Astrocyte (in vitro differentiated cells and primary cell): ENCODE measurements around the gene LRRC26. TPM values are rescaled to one million over a fixed set of nuclear protein-coding genes. Genes with fewer than 3 reads are reported as not detected.
"Not testable (repeated sequence)": the region's sequence is repeated elsewhere in the genome, so short reads cannot be mapped to it uniquely, and the experiment has no call there.

Experiments used
- DNase-seq: peaks from one replicate; pipeline ENCODE4 v3.0.0-alpha.2; 2010; ENCODE audit warnings: low read depth
- FAIRE-seq: peaks from 2 replicates; lab custom pipeline; 2011; peaks lifted over from hg19 to GRCh38; lab: Jason Lieb, UNC
- H2AFZ ChIP-seq: 2 replicates; pipeline ENCODE4 v1.6.0; 2012; ENCODE audit warnings: low read depth, low read length, inconsistent platforms
- H3K27ac ChIP-seq: 2 replicates; pipeline ENCODE4 v1.5.1; 2011; ENCODE audit warnings: low read depth, low read length, inconsistent platforms
- H3K27me3 ChIP-seq: 2 replicates; pipeline ENCODE4 v1.6.0; 2011; ENCODE audit warnings: low read length, inconsistent platforms; ENCODE audit not compliant: insufficient read depth
- H3K36me3 ChIP-seq: 2 replicates; pipeline ENCODE4 v1.5.1; 2011; ENCODE audit warnings: low read length, inconsistent platforms; ENCODE audit not compliant: insufficient read depth
- H3K4me1 ChIP-seq: 2 replicates; pipeline ENCODE4 v1.5.1; 2011; ENCODE audit warnings: low read length, inconsistent platforms; ENCODE audit not compliant: insufficient read depth
- H3K4me2 ChIP-seq: 2 replicates; pipeline ENCODE4 v1.6.0; 2012; ENCODE audit warnings: low read length, inconsistent platforms
- H3K4me3 ChIP-seq: 2 replicates; pipeline ENCODE4 v1.5.1; 2011; ENCODE audit warnings: low read depth, mild to moderate bottlenecking, low read length, inconsistent platforms; ENCODE audit not compliant: insufficient read depth
- H3K79me2 ChIP-seq: 2 replicates; pipeline ENCODE4 v1.6.0; 2012; ENCODE audit warnings: mild to moderate bottlenecking, low read length, inconsistent platforms; ENCODE audit not compliant: insufficient read depth
- H3K9ac ChIP-seq: 2 replicates; pipeline ENCODE4 v1.6.0; 2012; ENCODE audit warnings: mild to moderate bottlenecking, low read length, inconsistent platforms
- H3K9me3 ChIP-seq: 2 replicates; pipeline ENCODE4 v1.5.1; 2012; ENCODE audit warnings: low read depth, mild to moderate bottlenecking, low read length, inconsistent platforms; ENCODE audit not compliant: insufficient read depth
- H4K20me1 ChIP-seq: 2 replicates; pipeline ENCODE4 v1.6.0; 2012; ENCODE audit warnings: low read length, inconsistent platforms; ENCODE audit not compliant: insufficient read depth
- H3K27ac Mint-ChIP-seq: one replicate; pipeline ENCODE4 v1.8.0; 2021; ENCODE audit warnings: mild to moderate bottlenecking, mixed read lengths; ENCODE audit not compliant: unreplicated experiment
- H3K27me3 Mint-ChIP-seq: one replicate; pipeline ENCODE4 v1.8.0; 2021; ENCODE audit warnings: low read depth, mixed read lengths; ENCODE audit not compliant: unreplicated experiment
- H3K36me3 Mint-ChIP-seq: one replicate; pipeline ENCODE4 v1.8.0; 2021; ENCODE audit warnings: low read depth, mixed read lengths; ENCODE audit not compliant: unreplicated experiment
- H3K4me1 Mint-ChIP-seq: one replicate; pipeline ENCODE4 v1.8.0; 2021; ENCODE audit warnings: low read depth, mixed read lengths; ENCODE audit not compliant: unreplicated experiment
- H3K4me3 Mint-ChIP-seq: one replicate; pipeline ENCODE4 v1.8.0; 2021; ENCODE audit warnings: mild to moderate bottlenecking, moderate library complexity, mixed read lengths; ENCODE audit not compliant: unreplicated experiment
- H3K9me3 Mint-ChIP-seq: one replicate; pipeline ENCODE4 v1.8.0; 2021; ENCODE audit warnings: mild to moderate bottlenecking, mixed read lengths; ENCODE audit not compliant: unreplicated experiment
- EZH2 ChIP-seq: IDR thresholded peaks from 2 replicates; pipeline ENCODE4 v1.6.1; 2012; ENCODE audit warnings: mild to moderate bottlenecking, low read length, inconsistent platforms; ENCODE audit not compliant: insufficient read depth
- microRNA-seq: library from miRNA; unstranded; fragments of <30 nt; microRNA quantifications from one replicate; pipeline ENCODE4 v1.2.0, GENCODE V29; 2020
- total RNA-seq: library from RNA; stranded (reverse); gene quantifications from 2 replicates; pipeline ENCODE4 v1.2.1, GENCODE V29; 2021
- TF ChIP-seq, protein P1 (sequence below): IDR thresholded peaks from 2 replicates; pipeline ENCODE4 v1.5.1; 2011; ENCODE audit warnings: low read depth, mild to moderate bottlenecking, inconsistent platforms, low read length, moderate library complexity; ENCODE audit not compliant: insufficient read depth

LRRC26 gene
- total RNA-seq, 1 donor from 2014 or later, result not detected

- no peaks in the 10 kb centered on the region for H3K9me3 ChIP-seq
- H3K4me2 ChIP-seq, result no peak overlapping the region
- H3K36me3 ChIP-seq, result no peaks in the 10 kb centered on the region
- no peak overlapping the region for H3K4me3 ChIP-seq
- peaks cover 12% of the 10 kb centered on the region for H3K4me1 ChIP-seq
- H3K9me3 Mint-ChIP-seq, result no peaks in the 10 kb centered on the region
- FAIRE-seq, result no peak
- peaks cover 5% of the 10 kb centered on the region for H3K36me3 Mint-ChIP-seq
- DNase-seq, result no peak
- peaks cover 28% of the 10 kb centered on the region for H4K20me1 ChIP-seq
- no peak overlapping the region for H3K4me3 Mint-ChIP-seq
- H3K27me3 ChIP-seq, result no peaks in the 10 kb centered on the region
- H3K79me2 ChIP-seq, result peaks cover 23% of the 10 kb centered on the region
- H3K27ac Mint-ChIP-seq, result no peak overlapping the region
- no peaks in the 10 kb centered on the region for H3K27me3 Mint-ChIP-seq
- no peak for TF ChIP-seq EZH2
- TF ChIP-seq, protein P1, sequence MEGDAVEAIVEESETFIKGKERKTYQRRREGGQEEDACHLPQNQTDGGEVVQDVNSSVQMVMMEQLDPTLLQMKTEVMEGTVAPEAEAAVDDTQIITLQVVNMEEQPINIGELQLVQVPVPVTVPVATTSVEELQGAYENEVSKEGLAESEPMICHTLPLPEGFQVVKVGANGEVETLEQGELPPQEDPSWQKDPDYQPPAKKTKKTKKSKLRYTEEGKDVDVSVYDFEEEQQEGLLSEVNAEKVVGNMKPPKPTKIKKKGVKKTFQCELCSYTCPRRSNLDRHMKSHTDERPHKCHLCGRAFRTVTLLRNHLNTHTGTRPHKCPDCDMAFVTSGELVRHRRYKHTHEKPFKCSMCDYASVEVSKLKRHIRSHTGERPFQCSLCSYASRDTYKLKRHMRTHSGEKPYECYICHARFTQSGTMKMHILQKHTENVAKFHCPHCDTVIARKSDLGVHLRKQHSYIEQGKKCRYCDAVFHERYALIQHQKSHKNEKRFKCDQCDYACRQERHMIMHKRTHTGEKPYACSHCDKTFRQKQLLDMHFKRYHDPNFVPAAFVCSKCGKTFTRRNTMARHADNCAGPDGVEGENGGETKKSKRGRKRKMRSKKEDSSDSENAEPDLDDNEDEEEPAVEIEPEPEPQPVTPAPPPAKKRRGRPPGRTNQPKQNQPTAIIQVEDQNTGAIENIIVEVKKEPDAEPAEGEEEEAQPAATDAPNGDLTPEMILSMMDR, result no peak
- H3K9ac ChIP-seq, result no peak overlapping the region
- H2AFZ ChIP-seq, result no peak overlapping the region
- peaks cover 20% of the 10 kb centered on the region for H3K4me1 Mint-ChIP-seq
- H3K27ac ChIP-seq, result no peak overlapping the region
Measured at GRCh38 chr9:137123468-137123837, 46.4 kb downstream of the LRRC26 start.

- Histone ChIP-seq H3K79me2 (peaks cover 18% of the 10 kb centered on the region), H4K20me1 (peaks cover 23% of the 10 kb centered on the region)
- not testable (repeated sequence) for H3K4me2 ChIP-seq, H3K36me3 Mint-ChIP-seq, H3K27me3 Mint-ChIP-seq, H3K27ac Mint-ChIP-seq, FAIRE-seq, H3K9ac ChIP-seq, H3K4me3 Mint-ChIP-seq, H3K27ac ChIP-seq, DNase-seq, H3K4me3 ChIP-seq, H3K36me3 ChIP-seq, H3K27me3 ChIP-seq, H3K9me3 Mint-ChIP-seq, H3K9me3 ChIP-seq, H3K4me1 ChIP-seq, H2AFZ ChIP-seq
- H3K4me1 Mint-ChIP-seq, result peaks cover 15% of the 10 kb centered on the region
Measured at GRCh38 chr9:137122796-137123467, 46.9 kb downstream of the LRRC26 start.

GRCh38 chr9:137121927-137122795 is 47.7 kb downstream of the LRRC26 start:
- peaks cover 11% of the 10 kb centered on the region for H3K4me1 Mint-ChIP-seq
- H3K4me2 ChIP-seq, H3K27me3 Mint-ChIP-seq, DNase-seq, H3K79me2 ChIP-seq, H3K27ac ChIP-seq, H3K36me3 ChIP-seq, H3K9me3 ChIP-seq, H3K9me3 Mint-ChIP-seq, H3K4me1 ChIP-seq, FAIRE-seq, H3K9ac ChIP-seq, H3K4me3 Mint-ChIP-seq, H2AFZ ChIP-seq, H3K4me3 ChIP-seq, H3K27me3 ChIP-seq, H3K36me3 Mint-ChIP-seq: not testable (repeated sequence)
- peak overlapping the region; percentile 48 for H3K27ac Mint-ChIP-seq
- peaks cover 19% of the 10 kb centered on the region for H4K20me1 ChIP-seq

Small RNAs within 50 kb of the gene (microRNA-seq; reads per million reads assigned to microRNA genes)
- not detected for gene MIR3621

Other genes starting within 250 kb of the LRRC26 start
- 67.7 and 70.4 TPM in 2 replicates for gene FBXW5, start 225.3 kb downstream of the LRRC26 start, total RNA-seq
- 0.77 and 1.6 TPM in 2 replicates for gene C8G, start 224.8 kb downstream of the LRRC26 start, total RNA-seq
- gene LCN12, start 217.8 kb downstream of the LRRC26 start, total RNA-seq, result not detected in 2 replicates
- gene PTGDS, start 192.5 kb downstream of the LRRC26 start, total RNA-seq, result 5.0 and 5.6 TPM in 2 replicates
- 0.22 and 0.45 TPM in 2 replicates for gene LCNL1, start 187.1 kb downstream of the LRRC26 start, total RNA-seq
- 15.3 and 18.8 TPM in 2 replicates for gene PAXX, start 177.6 kb downstream of the LRRC26 start, total RNA-seq
- 0.39 and 0.48 TPM in 2 replicates for gene CLIC3, start 173.5 kb downstream of the LRRC26 start, total RNA-seq
- 16.2 and 20.0 TPM in 2 replicates for gene ABCA2, start 141.8 kb downstream of the LRRC26 start, total RNA-seq
- gene FUT7, start 138.0 kb downstream of the LRRC26 start, total RNA-seq, result not detected in 2 replicates
- 65.9 and 66.8 TPM in 2 replicates for gene NPDC1, start 123.9 kb downstream of the LRRC26 start, total RNA-seq
- gene ENTPD2, start 116.0 kb downstream of the LRRC26 start, total RNA-seq, result 0.14 and 0.55 TPM in 2 replicates
- 0.41 and 0.43 TPM in 2 replicates for gene SAPCD2, start 99.5 kb downstream of the LRRC26 start, total RNA-seq
- 4.0 and 4.7 TPM in 2 replicates for gene UAP1L1, start 92.5 kb downstream of the LRRC26 start, total RNA-seq
- 69.2 and 89.0 TPM in 2 replicates for gene MAN1B1, start 83.1 kb downstream of the LRRC26 start, total RNA-seq
- 53.8 and 68.7 TPM in 2 replicates for gene DPP7, start 55.3 kb downstream of the LRRC26 start, total RNA-seq
- 0.18 TPM in 1 of 2 replicates, not detected in the other for gene GRIN1, start 30.9 kb downstream of the LRRC26 start, total RNA-seq
- not detected in 2 replicates for gene TMEM210, start 2.0 kb upstream of the LRRC26 start, total RNA-seq
- gene ANAPC2, start 18.5 kb upstream of the LRRC26 start, total RNA-seq, result 39.2 and 39.7 TPM in 2 replicates
- 49.1 and 52.7 TPM in 2 replicates for gene SSNA1, start 18.6 kb upstream of the LRRC26 start, total RNA-seq
- 16.0 and 17.2 TPM in 2 replicates for gene TPRN, start 30.7 kb upstream of the LRRC26 start, total RNA-seq
- gene TMEM203, start 35.6 kb upstream of the LRRC26 start, total RNA-seq, result 28.7 and 30.9 TPM in 2 replicates
- 13.7 and 14.5 TPM in 2 replicates for gene NDOR1, start 35.6 kb upstream of the LRRC26 start, total RNA-seq
- gene RNF208, start 52.2 kb upstream of the LRRC26 start, total RNA-seq, result 4.3 and 4.9 TPM in 2 replicates
- gene CYSRT1, start 55.1 kb upstream of the LRRC26 start, total RNA-seq, result 1.2 and 1.3 TPM in 2 replicates
- gene RNF224, start 57.5 kb upstream of the LRRC26 start, total RNA-seq, result 0.17 TPM in 1 of 2 replicates, not detected in the other
- 0.09 TPM in 1 of 2 replicates, not detected in the other for gene SLC34A3, start 60.9 kb upstream of the LRRC26 start, total RNA-seq
- 188 and 218 TPM in 2 replicates for gene TUBB4B, start 71.2 kb upstream of the LRRC26 start, total RNA-seq
- not detected in 2 replicates for gene STPG3, start 81.2 kb upstream of the LRRC26 start, total RNA-seq
- gene NELFB, start 85.3 kb upstream of the LRRC26 start, total RNA-seq, result 45.8 and 48.9 TPM in 2 replicates
- 10.8 and 11.8 TPM in 2 replicates for gene TOR4A, start 107.7 kb upstream of the LRRC26 start, total RNA-seq
- 6.9 and 7.3 TPM in 2 replicates for gene NRARP, start 132.2 kb upstream of the LRRC26 start, total RNA-seq